HEK293 (cell line): ENCODE results near the gene RNF182.

ENCODE experiments used
- GLI2 ChIP-seq: fragments of 450-650 bp; formaldehyde crosslinking; IDR thresholded peaks from 2 replicates; pipeline ENCODE4; 2017; ENCODE audit warnings: missing biosample characterization, missing genetic modification characterization, low read depth, borderline replicate concordance
- TCF7L2 ChIP-seq: IDR thresholded peaks from 2 replicates; pipeline ENCODE4 v1.6.1; 2011; ENCODE audit warnings: low read depth, mild to moderate bottlenecking, inconsistent platforms, low read length, moderate library complexity, borderline replicate concordance
- ZBTB20 ChIP-seq: fragments of 450-650 bp; formaldehyde crosslinking; IDR thresholded peaks from 2 replicates; pipeline ENCODE4 v1.5.1; 2016; ENCODE audit warnings: missing biosample characterization, missing genetic modification characterization
- ZNF184 ChIP-seq: fragments of 450-650 bp; IDR thresholded peaks from 2 replicates; pipeline ENCODE4 v1.5.1; 2018; ENCODE audit warnings: missing biosample characterization, mild to moderate bottlenecking, missing genetic modification characterization
- ZNF76 ChIP-seq: fragments of 450-650 bp; formaldehyde crosslinking; IDR thresholded peaks from 2 replicates; pipeline ENCODE4; 2016; ENCODE audit warnings: low read depth, missing biosample characterization, missing genetic modification characterization, borderline replicate concordance
- ZNF777 ChIP-seq: fragments of 450-650 bp; formaldehyde crosslinking; IDR thresholded peaks from 2 replicates; pipeline ENCODE4 v1.5.1; 2017; ENCODE audit warnings: missing biosample characterization, missing genetic modification characterization, borderline replicate concordance
- ZSCAN23 ChIP-seq: fragments of 450-650 bp; formaldehyde crosslinking; IDR thresholded peaks from 2 replicates; pipeline ENCODE4 v1.5.1; 2016; ENCODE audit warnings: missing biosample characterization, missing genetic modification characterization
- TF ChIP-seq, protein P1 (sequence below): fragments of 450-650 bp; formaldehyde crosslinking; IDR thresholded peaks from 2 replicates; pipeline ENCODE4 v1.5.1; 2016; ENCODE audit warnings: missing biosample characterization, missing genetic modification characterization, low read depth
- TF ChIP-seq, protein P2 (sequence below): fragments of 450-650 bp; formaldehyde crosslinking; IDR thresholded peaks from 2 replicates; pipeline ENCODE4 v1.5.1; 2016; ENCODE audit warnings: missing biosample characterization, missing genetic modification characterization

DNA sequence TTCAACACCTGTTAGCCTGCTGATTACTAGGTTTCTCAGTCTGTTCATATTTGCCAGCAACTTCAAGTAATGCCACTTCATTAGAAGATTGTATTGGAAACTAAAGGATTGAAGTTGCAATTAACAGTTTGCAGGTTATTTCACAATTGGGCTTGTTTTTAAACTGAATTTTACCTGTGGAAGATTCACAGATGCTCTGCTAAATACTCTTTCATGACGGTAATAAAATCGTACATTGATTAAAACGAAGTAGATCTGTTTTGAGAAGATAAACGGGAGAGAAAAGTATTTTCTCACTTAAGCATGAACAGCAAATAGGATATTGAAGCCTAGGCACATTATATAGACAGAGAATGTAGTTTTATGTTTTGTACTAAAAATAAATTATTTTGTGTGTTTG is 1.6 kb downstream of the RNF182 start:
- TF ChIP-seq GLI2 (tag by site-specific recombination) (no peak), ZSCAN23 (tag by site-specific recombination) (no peak), ZBTB20 (tag by site-specific recombination) (no peak), ZNF76 (tag by site-specific recombination) (no peak), ZNF184 (tag by site-specific recombination) (no peak), ZNF777 (no peak), TCF7L2 (no peak)
- TF ChIP-seq, protein P1, sequence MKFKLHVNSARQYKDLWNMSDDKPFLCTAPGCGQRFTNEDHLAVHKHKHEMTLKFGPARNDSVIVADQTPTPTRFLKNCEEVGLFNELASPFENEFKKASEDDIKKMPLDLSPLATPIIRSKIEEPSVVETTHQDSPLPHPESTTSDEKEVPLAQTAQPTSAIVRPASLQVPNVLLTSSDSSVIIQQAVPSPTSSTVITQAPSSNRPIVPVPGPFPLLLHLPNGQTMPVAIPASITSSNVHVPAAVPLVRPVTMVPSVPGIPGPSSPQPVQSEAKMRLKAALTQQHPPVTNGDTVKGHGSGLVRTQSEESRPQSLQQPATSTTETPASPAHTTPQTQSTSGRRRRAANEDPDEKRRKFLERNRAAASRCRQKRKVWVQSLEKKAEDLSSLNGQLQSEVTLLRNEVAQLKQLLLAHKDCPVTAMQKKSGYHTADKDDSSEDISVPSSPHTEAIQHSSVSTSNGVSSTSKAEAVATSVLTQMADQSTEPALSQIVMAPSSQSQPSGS, result no peak
- TF ChIP-seq, protein P2, sequence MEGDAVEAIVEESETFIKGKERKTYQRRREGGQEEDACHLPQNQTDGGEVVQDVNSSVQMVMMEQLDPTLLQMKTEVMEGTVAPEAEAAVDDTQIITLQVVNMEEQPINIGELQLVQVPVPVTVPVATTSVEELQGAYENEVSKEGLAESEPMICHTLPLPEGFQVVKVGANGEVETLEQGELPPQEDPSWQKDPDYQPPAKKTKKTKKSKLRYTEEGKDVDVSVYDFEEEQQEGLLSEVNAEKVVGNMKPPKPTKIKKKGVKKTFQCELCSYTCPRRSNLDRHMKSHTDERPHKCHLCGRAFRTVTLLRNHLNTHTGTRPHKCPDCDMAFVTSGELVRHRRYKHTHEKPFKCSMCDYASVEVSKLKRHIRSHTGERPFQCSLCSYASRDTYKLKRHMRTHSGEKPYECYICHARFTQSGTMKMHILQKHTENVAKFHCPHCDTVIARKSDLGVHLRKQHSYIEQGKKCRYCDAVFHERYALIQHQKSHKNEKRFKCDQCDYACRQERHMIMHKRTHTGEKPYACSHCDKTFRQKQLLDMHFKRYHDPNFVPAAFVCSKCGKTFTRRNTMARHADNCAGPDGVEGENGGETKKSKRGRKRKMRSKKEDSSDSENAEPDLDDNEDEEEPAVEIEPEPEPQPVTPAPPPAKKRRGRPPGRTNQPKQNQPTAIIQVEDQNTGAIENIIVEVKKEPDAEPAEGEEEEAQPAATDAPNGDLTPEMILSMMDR (tag by site-specific recombination), result no peak
